ENCODE data around the gene NOTUM.
"Not testable (repeated sequence)": the region's sequence is repeated elsewhere in the genome, so short reads cannot be mapped to it uniquely, and the experiment has no call there.

Gene NOTUM

DNA sequence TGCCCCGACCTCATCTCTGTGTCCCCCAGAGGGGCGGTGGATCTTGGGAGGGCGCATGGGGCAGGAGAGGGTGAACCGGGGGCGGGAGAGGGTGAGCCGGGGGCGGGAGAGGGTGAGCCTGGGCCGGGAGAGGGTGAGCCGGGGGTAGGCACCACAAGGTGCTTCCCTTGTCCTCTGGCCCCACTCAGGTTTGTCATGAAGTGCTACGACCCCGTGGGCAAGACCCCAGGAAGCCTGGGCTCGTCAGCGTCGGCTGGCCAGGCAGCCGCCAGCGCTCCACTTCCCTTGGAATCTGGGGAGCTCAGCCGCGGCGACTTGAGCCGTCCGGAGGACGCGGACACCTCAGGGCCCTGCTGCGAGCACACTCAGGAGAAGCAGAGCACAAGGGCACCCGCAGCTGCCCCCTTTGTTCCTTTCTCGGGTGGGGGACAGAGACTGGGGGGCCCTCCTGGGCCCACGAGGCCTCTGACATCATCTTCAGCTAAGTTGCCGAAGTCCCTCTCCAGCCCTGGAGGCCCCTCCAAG, 35.3 kb upstream of the NOTUM start:
- no peak for DNase-seq

DNA sequence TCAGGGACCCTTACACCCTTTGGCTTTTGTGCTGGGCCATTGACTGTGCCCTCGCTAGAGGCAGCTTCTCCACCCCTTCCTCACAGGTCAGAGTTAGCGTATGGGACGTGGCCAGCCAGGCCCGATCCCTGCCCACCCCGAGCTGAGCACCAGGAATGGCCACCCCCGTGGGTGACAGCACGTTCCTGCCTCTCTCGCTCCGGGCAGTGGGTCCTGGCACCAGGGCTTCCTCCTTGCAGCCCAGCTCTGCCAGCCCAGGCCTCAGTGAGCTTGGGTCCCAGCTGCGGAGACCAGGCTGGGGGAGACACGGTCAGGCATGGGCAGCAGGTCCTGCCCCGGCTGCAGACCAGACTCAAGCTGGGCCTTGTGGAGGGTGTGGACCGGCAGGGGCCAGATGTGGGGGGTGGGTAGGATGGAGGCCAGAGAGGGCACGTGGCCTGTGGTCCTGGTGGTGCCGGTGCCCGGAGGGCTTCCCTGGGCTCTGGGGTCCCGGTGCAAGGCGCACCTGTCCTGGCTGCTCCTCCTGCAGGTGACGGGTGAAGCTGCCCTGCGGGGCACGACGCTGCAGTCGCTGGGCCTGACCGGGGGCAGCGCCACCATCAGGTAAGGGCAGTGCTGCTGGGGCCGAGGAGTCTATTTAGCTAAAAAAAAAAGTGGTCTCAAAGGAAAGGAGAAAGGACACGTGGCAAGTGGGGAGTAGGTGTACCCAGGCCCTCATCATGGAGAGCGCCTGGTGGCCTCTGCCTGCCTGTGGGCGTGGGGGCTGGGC, 34.7 kb upstream of the NOTUM start:
- no peak for DNase-seq

- no peak for DNase-seq
These were observed 33.8 kb upstream of the NOTUM start for GRCh38 chr17:81994593-81995462.

GRCh38 chr17:81993729-81994592, 33.0 kb upstream of the NOTUM start:
- no peak for DNase-seq

- DNase-seq = no peak
These were observed 31.5 kb upstream of the NOTUM start for GRCh38 chr17:81992306-81993102.

DNA sequence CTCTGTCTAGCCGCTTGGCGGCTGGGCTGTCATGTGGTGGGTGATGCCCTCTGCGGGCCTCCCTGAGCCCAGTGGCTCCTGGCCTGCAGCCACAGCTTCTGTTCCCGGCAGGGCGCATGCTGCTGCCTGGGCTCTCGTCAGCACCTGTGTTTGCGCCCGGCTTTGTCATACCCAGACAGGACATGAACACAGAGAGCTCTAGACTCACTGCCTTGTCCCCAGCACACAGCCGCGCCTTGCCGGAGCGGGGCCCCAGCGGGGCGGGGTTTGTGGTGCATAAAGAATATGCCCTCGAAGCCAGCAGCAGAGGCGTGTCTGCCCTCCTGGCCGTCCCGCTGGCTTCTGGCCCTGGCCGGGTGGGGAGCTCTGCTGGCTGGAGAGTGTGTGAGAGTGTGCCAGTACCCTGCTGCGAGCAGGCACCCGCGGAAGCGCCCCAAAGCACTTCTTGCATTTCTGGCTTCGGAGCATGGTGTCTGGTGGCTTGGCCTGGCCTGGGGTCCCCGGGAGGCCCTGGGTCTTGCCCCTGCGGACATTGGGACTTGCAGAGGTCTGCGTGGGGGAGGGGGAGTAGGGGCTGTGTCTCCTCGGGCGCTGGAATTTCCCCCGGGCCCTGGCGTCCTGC, 30.8 kb upstream of the NOTUM start:
- DNase-seq = no peak

DNA sequence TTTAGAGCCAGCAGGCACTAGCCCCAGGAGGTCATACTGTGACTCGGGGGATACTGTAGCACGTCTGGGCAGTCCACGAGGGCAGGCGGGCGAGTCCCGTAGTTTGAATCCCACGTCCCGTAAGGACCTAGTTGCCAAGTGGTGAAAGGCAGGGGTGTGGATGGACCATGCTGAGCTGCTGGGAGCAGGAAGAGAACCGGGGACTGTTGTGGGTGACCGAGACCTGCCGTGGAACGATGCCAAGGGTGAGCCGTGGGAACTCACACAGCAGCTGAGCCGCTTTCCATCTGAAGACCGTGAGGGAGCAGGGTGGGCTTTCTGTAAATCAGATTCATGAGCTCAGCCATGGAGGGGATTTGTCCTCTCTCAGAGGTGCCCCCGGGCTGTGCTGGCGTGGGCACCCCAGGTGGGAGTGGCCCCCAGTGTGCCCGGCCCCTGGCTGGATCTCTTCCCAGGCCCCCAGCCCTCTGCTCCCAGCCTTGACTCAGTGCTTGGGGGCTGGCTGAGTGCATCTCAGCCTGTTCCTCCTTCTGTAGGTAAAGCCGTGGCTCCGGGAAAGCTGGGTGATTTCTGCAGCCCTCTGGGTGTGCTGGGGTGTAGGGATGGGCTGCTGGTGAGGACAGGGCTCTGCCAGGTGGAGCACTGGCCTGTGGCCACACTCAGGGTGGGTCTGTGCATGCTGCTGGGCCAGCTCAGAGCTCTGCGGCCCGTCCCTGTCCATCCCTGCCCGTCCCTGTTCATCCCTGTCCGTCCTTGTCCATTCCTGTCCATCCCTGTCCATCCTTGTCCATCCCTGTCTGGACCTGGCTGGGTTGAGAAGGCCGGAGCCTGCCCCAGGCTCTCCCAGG, 30.1 kb upstream of the NOTUM start:
- DNase-seq = no peak

DNA sequence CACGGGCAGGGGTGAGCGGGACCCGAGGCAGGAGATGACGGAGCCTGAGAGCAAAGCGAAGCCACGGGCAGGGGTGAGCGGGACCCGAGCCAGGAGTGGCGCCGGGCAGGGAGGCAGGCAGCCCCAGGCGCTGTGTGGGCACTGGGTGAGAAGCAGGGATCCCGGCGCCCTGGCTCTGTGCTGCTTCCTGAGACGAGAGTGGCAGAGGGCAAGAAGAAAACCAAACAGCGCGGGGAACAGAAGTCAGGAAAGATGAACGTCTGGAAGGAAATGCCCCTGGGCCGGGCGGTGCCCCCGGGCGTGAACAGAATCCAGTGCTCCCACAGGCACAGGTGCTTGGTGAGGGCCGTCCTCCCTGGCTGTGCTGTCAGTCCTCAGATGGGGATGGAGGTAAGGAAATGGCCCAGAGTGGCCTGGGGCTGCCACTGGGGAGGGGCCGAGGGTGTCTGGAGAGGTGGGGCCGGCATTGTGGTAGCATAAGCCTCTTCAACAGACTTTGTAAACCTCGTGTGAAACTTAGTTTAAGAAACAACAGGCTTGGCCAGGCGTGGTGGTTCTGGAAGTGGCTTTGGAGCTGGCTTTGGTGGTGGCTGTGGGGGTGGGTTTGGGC, 26.3 kb upstream of the NOTUM start:
- DNase-seq = no peak

- DNase-seq = no peak
These were observed 25.6 kb upstream of the NOTUM start for GRCh38 chr17:81986606-81987005.

DNA sequence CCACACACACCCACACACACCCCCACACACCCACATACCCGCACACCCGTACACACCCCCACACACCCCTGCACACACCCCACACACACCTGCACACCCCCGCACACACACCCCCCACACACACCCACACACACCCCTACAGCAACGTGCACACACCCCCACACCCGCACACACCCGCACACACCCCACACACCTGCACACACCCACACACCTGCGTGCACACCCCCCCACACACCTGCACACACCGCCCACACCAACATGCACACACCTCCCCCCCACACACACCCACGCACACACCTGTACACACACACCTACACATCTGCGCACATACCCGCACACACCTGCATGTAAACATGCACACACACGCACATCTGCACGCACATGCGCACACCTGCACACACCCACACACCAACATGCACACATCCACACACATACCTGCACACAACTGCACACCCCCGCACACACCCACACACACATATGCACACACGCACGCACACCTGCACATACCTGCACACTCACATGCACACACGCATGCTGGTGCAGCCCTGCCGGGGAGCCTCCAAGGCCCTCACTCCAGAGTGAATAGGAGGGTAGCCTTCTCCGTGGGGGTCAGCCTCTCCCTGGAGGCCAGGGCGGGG, 23.9 kb upstream of the NOTUM start:
- no peak for DNase-seq

GRCh38 chr17:81983639-81984373, 22.8 kb upstream of the NOTUM start:
- DNase-seq = no peak

- DNase-seq = no peak
These were observed 22.1 kb upstream of the NOTUM start for GRCh38 chr17:81983011-81983638.

GRCh38 chr17:81981511-81981910, 20.5 kb upstream of the NOTUM start:
- DNase-seq = not testable (repeated sequence)

DNA sequence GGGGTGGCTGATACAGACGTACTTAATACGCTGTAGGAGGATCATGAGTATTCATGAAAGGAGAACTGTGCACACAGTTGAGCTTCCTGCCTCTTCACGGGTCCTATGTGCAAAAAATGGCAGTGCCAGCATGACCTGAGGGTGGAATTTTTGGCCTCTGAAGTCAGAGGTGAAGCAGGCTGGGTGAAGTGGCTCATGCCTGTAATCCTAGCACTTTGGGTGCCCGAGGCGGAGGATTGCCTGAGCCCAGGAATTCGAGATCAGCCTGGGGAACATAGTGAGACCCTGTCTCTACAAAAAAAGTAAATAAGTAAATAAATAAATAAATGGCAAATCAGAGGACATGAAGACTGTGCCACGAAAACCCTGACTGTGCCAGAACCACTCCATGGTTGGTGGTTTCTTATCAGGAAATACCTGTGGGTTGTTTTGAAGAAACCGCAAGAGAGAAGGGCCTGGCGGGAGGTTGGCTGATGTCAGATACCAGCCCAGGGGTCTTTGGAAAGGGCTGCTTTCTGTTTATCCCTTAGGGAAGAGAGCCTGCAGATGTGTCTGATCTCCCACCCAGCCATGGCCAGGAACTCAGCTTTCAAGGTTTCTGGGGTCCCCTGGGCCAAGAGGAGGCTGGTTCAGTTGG, 19.8 kb upstream of the NOTUM start:
- DNase-seq = no peak

- DNase-seq = no peak
These were observed 19.1 kb upstream of the NOTUM start for GRCh38 chr17:81980122-81980521.

- DNase-seq = no peak
These were observed 17.7 kb upstream of the NOTUM start for GRCh38 chr17:81978524-81979298.

DNA sequence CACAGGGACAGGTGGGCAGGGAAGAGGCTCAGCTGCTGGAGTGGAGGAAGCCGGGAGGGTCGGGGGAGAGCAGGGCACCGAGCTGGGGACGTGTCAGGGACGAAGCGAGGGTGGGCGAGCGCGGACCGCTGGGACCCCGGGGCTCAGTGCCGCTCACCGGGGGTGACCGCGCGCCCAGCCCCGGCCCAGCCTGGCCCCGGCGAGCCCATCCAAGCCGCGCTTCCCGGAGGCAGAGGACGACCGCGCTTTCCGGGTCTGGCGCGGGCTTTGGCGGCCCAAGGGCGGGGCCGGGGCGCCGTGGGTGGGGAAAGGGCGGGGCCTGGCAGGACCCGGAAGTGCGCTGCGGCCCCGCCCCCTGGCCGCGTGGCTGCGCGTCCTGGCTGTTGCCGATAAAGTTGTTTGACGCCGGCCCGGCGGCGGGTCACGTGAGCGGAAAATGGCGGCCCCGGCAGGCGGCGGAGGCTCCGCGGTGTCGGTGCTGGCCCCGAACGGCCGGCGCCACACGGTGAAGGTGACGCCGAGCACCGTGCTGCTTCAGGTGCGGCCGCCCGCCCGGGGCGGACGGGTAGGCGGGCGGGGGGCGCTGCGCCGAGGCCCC, 16.3 kb upstream of the NOTUM start, which contains the start of gene ASPSCR1:
ASPSCR1 (plus strand) TSS at position 419 of the 598 bp plus-strand sequence; CDS start at position 437, 18 bp downstream.
- DNase-seq = peak; percentile 89

Data from CD4-positive, alpha-beta T cell treated with Interferon gamma for 1 hour (primary cell).